Erythroblast (primary cell): ENCODE measurements around the gene LMBR1.

Experiments used
- GATA1 ChIP-seq: IDR thresholded peaks from 2 replicates; pipeline ENCODE4 v1.6.1; 2011; ENCODE audit warnings: low read depth, mild to moderate bottlenecking, control low read depth, low read length, moderate library complexity
- POLR2A ChIP-seq: IDR thresholded peaks from 2 replicates; pipeline ENCODE4 v1.6.1; 2011; ENCODE audit warnings: mild to moderate bottlenecking, low read length

DNA sequence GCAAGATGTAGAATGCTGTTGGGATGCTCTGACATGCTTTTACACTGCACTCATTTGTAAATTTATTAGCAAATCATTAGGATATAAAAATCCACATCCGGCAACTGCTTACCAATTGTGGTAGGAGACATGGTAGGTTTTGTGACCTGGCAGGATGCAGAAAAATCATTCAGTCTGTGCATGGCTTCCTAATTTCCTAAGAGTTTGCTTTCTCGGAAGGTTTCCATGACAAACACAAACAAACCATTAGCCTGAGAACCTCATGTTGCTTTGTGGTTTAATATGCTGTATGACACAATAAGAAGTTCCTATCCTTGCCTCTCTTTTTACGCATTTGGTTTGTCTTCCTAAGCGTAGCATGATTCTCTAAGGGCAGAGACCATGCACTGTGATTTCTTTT lies 14.7 kb upstream of the LMBR1 start:
- TF ChIP-seq POLR2A (no peak), GATA1 (no peak)
